ENCODE measurements around the gene C1orf105.

C1orf105 gene

GRCh38 chr1:172453607-172454006 lies 33.1 kb downstream of the C1orf105 start:
- Histone ChIP-seq H2BK120ac (ENCODE audit: low read depth, low read length) (no peak overlapping the region), H3K4me2 (ENCODE audit: insufficient read depth, low read length, poor library complexity, severe bottlenecking) (no peak overlapping the region), H3K18ac (ENCODE audit: low read length) (no peak overlapping the region), H2BK5ac (ENCODE audit: low read length) (no peak overlapping the region), H3K9ac (ENCODE audit: low read depth, low read length, poor library complexity) (no peak overlapping the region), H2BK15ac (ENCODE audit: low read length) (no peak overlapping the region), H3K36me3 (replicated peaks in 1 of 2; ENCODE audit: control insufficient read depth in 2 of 2, insufficient read depth in 2 of 2, low read length in 2 of 2) (no peaks in the 10 kb centered on the region), H3K27me3 (ENCODE audit: control insufficient read depth in 3 of 3, insufficient read depth in 3 of 3, low read depth in 1 of 3, low read length in 3 of 3) (no peaks in the 10 kb centered on the region), H3K4me3 (ENCODE audit: low read length in 2 of 2) (no peak overlapping the region), H2AK5ac (ENCODE audit: low read depth, low read length) (no peak overlapping the region), H3K79me1 (ENCODE audit: low read depth, low read length) (no peaks in the 10 kb centered on the region), H3K27ac (replicated peaks; ENCODE audit: low read length) (no peak overlapping the region), H2AFZ (ENCODE audit: low read length) (no peak overlapping the region), H3K14ac (ENCODE audit: low read length) (no peak overlapping the region), H2BK12ac (ENCODE audit: low read length) (no peak overlapping the region), H3K4ac (ENCODE audit: low read length) (no peak overlapping the region), H3K9me3 (replicated peaks in 1 of 2; ENCODE audit: control insufficient read depth in 2 of 2, insufficient read depth in 1 of 2, low read depth in 1 of 2, low read length in 2 of 2) (no peaks in the 10 kb centered on the region), H3K23ac (ENCODE audit: low read depth, low read length, poor library complexity) (no peak overlapping the region), H4K91ac (ENCODE audit: low read depth, low read length, poor library complexity) (no peak overlapping the region), H4K8ac (ENCODE audit: low read depth, low read length) (no peak overlapping the region), H3K4me1 (ENCODE audit: control insufficient read depth in 2 of 2, insufficient read depth in 1 of 2, low read depth in 1 of 2, low read length in 2 of 2) (peaks cover 10 to 17% of the 10 kb centered on the region in 2 donors)
- DNase-seq (ENCODE audit: low spot score), result no peak
- no CpG with 5 or more reads among the region's 1 CpG for WGBS, 2 donors (ENCODE audit: extremely low coverage in 2 of 2, insufficient read length in 2 of 2, insufficient replicate concordance in 1 of 2)

- H2BK120ac ChIP-seq (ENCODE audit: low read depth, low read length), result no peak overlapping the region
- peaks cover 13 to 17% of the 10 kb centered on the region in 2 donors for H3K4me1 ChIP-seq (ENCODE audit: control insufficient read depth in 2 of 2, insufficient read depth in 1 of 2, low read depth in 1 of 2, low read length in 2 of 2)
- H3K27ac ChIP-seq (replicated peaks; ENCODE audit: low read length), result no peak overlapping the region
- no peak overlapping the region for H3K23ac ChIP-seq (ENCODE audit: low read depth, low read length, poor library complexity)
- no peak overlapping the region for H3K4me3 ChIP-seq (ENCODE audit: low read length in 2 of 2)
- H2BK12ac ChIP-seq (ENCODE audit: low read length), result no peak overlapping the region
- H3K9ac ChIP-seq (ENCODE audit: low read depth, low read length, poor library complexity), result no peak overlapping the region
- H3K9me3 ChIP-seq (replicated peaks in 1 of 2; ENCODE audit: control insufficient read depth in 2 of 2, insufficient read depth in 1 of 2, low read depth in 1 of 2, low read length in 2 of 2), result no peaks in the 10 kb centered on the region
- H3K4ac ChIP-seq (ENCODE audit: low read length), result no peak overlapping the region
- no peak overlapping the region for H4K8ac ChIP-seq (ENCODE audit: low read depth, low read length)
- H3K36me3 ChIP-seq (replicated peaks in 1 of 2; ENCODE audit: control insufficient read depth in 2 of 2, insufficient read depth in 2 of 2, low read length in 2 of 2), result no peaks in the 10 kb centered on the region
- H3K27me3 ChIP-seq (ENCODE audit: control insufficient read depth in 3 of 3, insufficient read depth in 3 of 3, low read depth in 1 of 3, low read length in 3 of 3), result no peaks in the 10 kb centered on the region
- H2BK5ac ChIP-seq (ENCODE audit: low read length), result no peak overlapping the region
- no peak for DNase-seq (ENCODE audit: low spot score)
- H2AK5ac ChIP-seq (ENCODE audit: low read depth, low read length), result no peak overlapping the region
- no peak overlapping the region for H3K4me2 ChIP-seq (ENCODE audit: insufficient read depth, low read length, poor library complexity, severe bottlenecking)
- WGBS, 2 donors (ENCODE audit: extremely low coverage in 2 of 2, insufficient read length in 2 of 2, insufficient replicate concordance in 1 of 2), result no CpG with 5 or more reads among the region's 1 CpG
- no peak overlapping the region for H2BK15ac ChIP-seq (ENCODE audit: low read length)
- no peaks in the 10 kb centered on the region for H3K79me1 ChIP-seq (ENCODE audit: low read depth, low read length)
- H2AFZ ChIP-seq (ENCODE audit: low read length), result no peak overlapping the region
- H4K91ac ChIP-seq (ENCODE audit: low read depth, low read length, poor library complexity), result no peak overlapping the region
- peak overlapping the region; percentile 17 for H3K18ac ChIP-seq (ENCODE audit: low read length)
- H3K14ac ChIP-seq (ENCODE audit: low read length), result no peak overlapping the region
These were observed 35.0 kb downstream of the C1orf105 start for GRCh38 chr1:172455451-172455850.

- Histone ChIP-seq H3K9me3 (replicated peaks in 1 of 2; ENCODE audit: control insufficient read depth in 2 of 2, insufficient read depth in 1 of 2, low read depth in 1 of 2, low read length in 2 of 2) (no peaks in the 10 kb centered on the region), H4K91ac (ENCODE audit: low read depth, low read length, poor library complexity) (no peak overlapping the region), H2BK15ac (ENCODE audit: low read length) (no peak overlapping the region), H3K4me3 (ENCODE audit: low read length in 2 of 2) (peak overlapping the region in 1 of 2 donors; percentile 0), H3K18ac (ENCODE audit: low read length) (peak overlapping the region; percentile 67), H2BK12ac (ENCODE audit: low read length) (peak overlapping the region; percentile 24), H3K4ac (ENCODE audit: low read length) (no peak overlapping the region), H3K36me3 (replicated peaks in 1 of 2; ENCODE audit: control insufficient read depth in 2 of 2, insufficient read depth in 2 of 2, low read length in 2 of 2) (no peaks in the 10 kb centered on the region), H2AK5ac (ENCODE audit: low read depth, low read length) (peak overlapping the region; percentile 33), H3K4me1 (ENCODE audit: control insufficient read depth in 2 of 2, insufficient read depth in 1 of 2, low read depth in 1 of 2, low read length in 2 of 2) (peaks cover 12 to 20% of the 10 kb centered on the region in 2 donors), H2BK120ac (ENCODE audit: low read depth, low read length) (no peak overlapping the region), H3K79me1 (ENCODE audit: low read depth, low read length) (no peaks in the 10 kb centered on the region), H3K23ac (ENCODE audit: low read depth, low read length, poor library complexity) (no peak overlapping the region), H2BK5ac (ENCODE audit: low read length) (no peak overlapping the region), H3K9ac (ENCODE audit: low read depth, low read length, poor library complexity) (no peak overlapping the region), H3K14ac (ENCODE audit: low read length) (no peak overlapping the region), H4K8ac (ENCODE audit: low read depth, low read length) (no peak overlapping the region), H3K4me2 (ENCODE audit: insufficient read depth, low read length, poor library complexity, severe bottlenecking) (no peak overlapping the region), H3K27ac (replicated peaks; ENCODE audit: low read length) (no peak overlapping the region), H3K27me3 (ENCODE audit: control insufficient read depth in 3 of 3, insufficient read depth in 3 of 3, low read depth in 1 of 3, low read length in 3 of 3) (no peaks in the 10 kb centered on the region), H2AFZ (ENCODE audit: low read length) (no peak overlapping the region)
- WGBS, 2 donors (ENCODE audit: extremely low coverage in 2 of 2, insufficient read length in 2 of 2, insufficient replicate concordance in 1 of 2), result no CpG with 5 or more reads among the region's 5 CpGs
- DNase-seq (ENCODE audit: low spot score), result no peak
These were observed 35.9 kb downstream of the C1orf105 start for GRCh38 chr1:172456344-172456769.

- H3K9me3 ChIP-seq (replicated peaks in 1 of 2; ENCODE audit: control insufficient read depth in 2 of 2, insufficient read depth in 1 of 2, low read depth in 1 of 2, low read length in 2 of 2), result no peaks in the 10 kb centered on the region
- H3K9ac ChIP-seq (ENCODE audit: low read depth, low read length, poor library complexity), result no peak overlapping the region
- H3K23ac ChIP-seq (ENCODE audit: low read depth, low read length, poor library complexity), result no peak overlapping the region
- H3K79me1 ChIP-seq (ENCODE audit: low read depth, low read length), result no peaks in the 10 kb centered on the region
- H3K4me1 ChIP-seq (ENCODE audit: control insufficient read depth in 2 of 2, insufficient read depth in 1 of 2, low read depth in 1 of 2, low read length in 2 of 2), result peaks cover 11 to 15% of the 10 kb centered on the region in 2 donors
- no peak overlapping the region for H3K4me2 ChIP-seq (ENCODE audit: insufficient read depth, low read length, poor library complexity, severe bottlenecking)
- H3K36me3 ChIP-seq (replicated peaks in 1 of 2; ENCODE audit: control insufficient read depth in 2 of 2, insufficient read depth in 2 of 2, low read length in 2 of 2), result no peaks in the 10 kb centered on the region
- no peak overlapping the region for H3K27ac ChIP-seq (replicated peaks; ENCODE audit: low read length)
- no CpG with 5 or more reads among the region's 1 CpG for WGBS, 2 donors (ENCODE audit: extremely low coverage in 2 of 2, insufficient read length in 2 of 2, insufficient replicate concordance in 1 of 2)
- no peak overlapping the region for H2BK12ac ChIP-seq (ENCODE audit: low read length)
- H3K18ac ChIP-seq (ENCODE audit: low read length), result no peak overlapping the region
- H2AFZ ChIP-seq (ENCODE audit: low read length), result no peak overlapping the region
- H2BK120ac ChIP-seq (ENCODE audit: low read depth, low read length), result no peak overlapping the region
- no peak overlapping the region for H3K14ac ChIP-seq (ENCODE audit: low read length)
- H3K4ac ChIP-seq (ENCODE audit: low read length), result no peak overlapping the region
- DNase-seq (ENCODE audit: low spot score), result no peak
- H2BK15ac ChIP-seq (ENCODE audit: low read length), result no peak overlapping the region
- H3K4me3 ChIP-seq (ENCODE audit: low read length in 2 of 2), result no peak overlapping the region
- no peak overlapping the region for H2AK5ac ChIP-seq (ENCODE audit: low read depth, low read length)
- no peak overlapping the region for H2BK5ac ChIP-seq (ENCODE audit: low read length)
- no peak overlapping the region for H4K8ac ChIP-seq (ENCODE audit: low read depth, low read length)
- H3K27me3 ChIP-seq (ENCODE audit: control insufficient read depth in 3 of 3, insufficient read depth in 3 of 3, low read depth in 1 of 3, low read length in 3 of 3), result no peaks in the 10 kb centered on the region
- no peak overlapping the region for H4K91ac ChIP-seq (ENCODE audit: low read depth, low read length, poor library complexity)
These were observed 37.1 kb downstream of the C1orf105 start for GRCh38 chr1:172457479-172458130.

Measured in neuronal stem cell (in vitro differentiated cells).